H1 (cell line): ENCODE measurements around the gene LDLRAD4. TPM values are rescaled to one million over a fixed set of nuclear protein-coding genes. Genes with fewer than 3 reads are reported as not detected.

Experiments
- CTCF ChIA-PET: fragments of 300-600 bp; sonication (Branson Sonifier 250); formaldehyde crosslinking; loops from one replicate; lab custom pipeline; 2021; ENCODE audit not compliant: partially characterized antibody; lab: Charles Lee
- POLR2A ChIA-PET: fragments of 300-600 bp; sonication (Branson Sonifier 250); formaldehyde crosslinking; loops from one replicate; lab custom pipeline; 2021; ENCODE audit warnings: inconsistent platforms; ENCODE audit not compliant: partially characterized antibody; lab: Charles Lee
- DNase-seq, 2 experiments: peaks; one replicate each; pipeline versions ENCODE4 v3.0.0 to v3.0.0-alpha.2; 2010 to 2022; ENCODE audit warnings: low spot score in 2 of 2, low read depth in 1 of 2, mixed read lengths in 1 of 2
- FAIRE-seq: peaks from 2 replicates; lab custom pipeline; 2011; peaks lifted over from hg19 to GRCh38; lab: Jason Lieb, UNC
- H2AFZ ChIP-seq: 2 replicates; pipeline ENCODE4 v1.8.1; 2012; ENCODE audit warnings: low read length, inconsistent platforms
- H2AK5ac ChIP-seq: 2 replicates; pipeline ENCODE4 v1.6.1; 2013; ENCODE audit warnings: low read depth, low read length
- H2BK120ac ChIP-seq: replicated peaks from 2 replicates; pipeline ENCODE3; 2013; ENCODE audit warnings: low read depth, low read length, inconsistent platforms
- H2BK12ac ChIP-seq: 2 replicates; pipeline ENCODE4 v1.6.1; 2013; ENCODE audit warnings: low read depth, low read length
- H2BK15ac ChIP-seq: 2 replicates; pipeline ENCODE4 v1.6.1; 2013; ENCODE audit warnings: low read length
- H2BK20ac ChIP-seq: 2 replicates; pipeline ENCODE4 v1.6.1; 2013; ENCODE audit warnings: low read length
- H2BK5ac ChIP-seq: 2 replicates; pipeline ENCODE4 v1.6.1; 2013; ENCODE audit warnings: low read depth, low read length
- H3K14ac ChIP-seq: 2 replicates; pipeline ENCODE4 v1.6.1; 2013; ENCODE audit warnings: inconsistent platforms; ENCODE audit not compliant: insufficient read length
- H3K18ac ChIP-seq: 2 replicates; pipeline ENCODE4 v1.6.1; 2013; ENCODE audit warnings: low read length; ENCODE audit errors: extremely low read depth
- H3K23ac ChIP-seq: 2 replicates; pipeline ENCODE4 v1.6.1; 2013; ENCODE audit warnings: inconsistent platforms; ENCODE audit not compliant: insufficient read length
- H3K23me2 ChIP-seq: 2 replicates; pipeline ENCODE4 v1.6.1; 2013; ENCODE audit warnings: low read depth, low read length
- H3K27ac ChIP-seq: 2 replicates; pipeline ENCODE4 v1.6.1; 2011; ENCODE audit warnings: low read depth, low read length, inconsistent platforms
- H3K27me3 ChIP-seq, 4 experiments: replicated peaks in 1 of 4; 1 replicate in 1 of 4; 2 replicates in 3 of 4; pipeline versions ENCODE4 v1.6.1 to v1.8.1; 2011 to 2013; ENCODE audit warnings: low read length in 3 of 4, mild to moderate bottlenecking in 3 of 4, inconsistent platforms in 2 of 4, mixed read lengths in 2 of 4, moderate library complexity in 1 of 4; ENCODE audit not compliant: control insufficient read depth in 3 of 4, insufficient read depth in 3 of 4; ENCODE audit errors: extremely low read depth in 1 of 4
- H3K36me3 ChIP-seq, 4 experiments: 2 replicates each; pipeline versions ENCODE4 v1.6.1 to v1.8.1; 2011 to 2013; ENCODE audit warnings: mild to moderate bottlenecking in 4 of 4, low read length in 3 of 4, moderate library complexity in 2 of 4, control low read depth in 1 of 4, inconsistent platforms in 1 of 4; ENCODE audit not compliant: insufficient read depth in 4 of 4, control insufficient read depth in 2 of 4
- H3K4ac ChIP-seq: replicated peaks from 2 replicates; pipeline ENCODE3; 2013; ENCODE audit warnings: low read length, low read depth, mixed read lengths, inconsistent platforms; ENCODE audit not compliant: insufficient read length
- H3K4me1 ChIP-seq, 4 experiments: replicated peaks in 1 of 4; 1 replicate in 1 of 4; 2 replicates in 3 of 4; pipeline versions ENCODE4 v1.6.1 to v1.8.1; 2011 to 2013; ENCODE audit warnings: low read length in 3 of 4, inconsistent platforms in 2 of 4, mixed read lengths in 1 of 4; ENCODE audit not compliant: insufficient read depth in 4 of 4, control insufficient read depth in 3 of 4
- H3K4me2 ChIP-seq, 2 experiments: 2 replicates each; pipeline versions ENCODE4 v1.6.1 to v1.8.1; 2011 to 2013; ENCODE audit warnings: low read depth in 2 of 2, low read length in 2 of 2, control low read depth in 1 of 2, inconsistent platforms in 1 of 2, mild to moderate bottlenecking in 1 of 2; ENCODE audit not compliant: insufficient read depth in 1 of 2
- H3K4me3 ChIP-seq, 4 experiments: fragments of 200-600, 300-600 bp in 1 of 4; sonication (generic), shearing (Covaris generic), sonication (Bioruptor Twin) in 1 of 4; 2 replicates each; pipeline versions ENCODE4 v1.5.1 to v1.8.1; 2011 to 2016; ENCODE audit warnings: low read length in 4 of 4, low read depth in 3 of 4, control low read depth in 2 of 4, inconsistent platforms in 2 of 4, mild to moderate bottlenecking in 2 of 4, mixed read lengths in 1 of 4, moderate library complexity in 1 of 4; ENCODE audit not compliant: insufficient read depth in 2 of 4; ENCODE audit errors: extremely low read depth in 1 of 4
- H3K56ac ChIP-seq: replicated peaks from 2 replicates; pipeline ENCODE3; 2013; ENCODE audit warnings: low read depth, mild to moderate bottlenecking, mixed read lengths, low read length, inconsistent platforms; ENCODE audit not compliant: insufficient read length
- H3K79me1 ChIP-seq: 2 replicates; pipeline ENCODE4 v1.6.1; 2013; ENCODE audit warnings: low read depth, low read length, control low read depth
- H3K79me2 ChIP-seq, 2 experiments: 2 replicates each; pipeline versions ENCODE4 v1.6.1 to v1.8.1; 2012 to 2013; ENCODE audit warnings: low read length in 2 of 2, mild to moderate bottlenecking in 2 of 2, inconsistent platforms in 1 of 2; ENCODE audit not compliant: insufficient read depth in 2 of 2, control insufficient read depth in 1 of 2
- H3K9ac ChIP-seq, 4 experiments: replicated peaks in 1 of 4; 1 replicate in 1 of 4; 2 replicates in 3 of 4; pipeline versions ENCODE4 v1.6.1 to v1.8.1; 2011 to 2013; ENCODE audit warnings: low read depth in 3 of 4, low read length in 3 of 4, control low read depth in 2 of 4, mild to moderate bottlenecking in 2 of 4, moderate library complexity in 2 of 4, inconsistent platforms in 1 of 4; ENCODE audit errors: extremely low read depth in 1 of 4
- H3K9me3 ChIP-seq, 2 experiments: 2 replicates each; pipeline versions ENCODE4 v1.6.1 to v1.8.1; 2012 to 2013; ENCODE audit warnings: mild to moderate bottlenecking in 2 of 2, moderate library complexity in 2 of 2, control low read depth in 1 of 2, inconsistent platforms in 1 of 2, low read depth in 1 of 2, low read length in 1 of 2, mixed read lengths in 1 of 2; ENCODE audit not compliant: insufficient read depth in 2 of 2
- H4K20me1 ChIP-seq, 2 experiments: replicated peaks in 1 of 2; 2 replicates each; pipeline versions ENCODE3 to v1.8.1; 2011 to 2013; ENCODE audit warnings: inconsistent platforms in 2 of 2, low read length in 2 of 2, mild to moderate bottlenecking in 1 of 2; ENCODE audit not compliant: insufficient read depth in 2 of 2, control insufficient read depth in 1 of 2
- H4K5ac ChIP-seq: 2 replicates; pipeline ENCODE4 v1.6.1; 2013; ENCODE audit warnings: low read length, low read depth, mixed read lengths, inconsistent platforms; ENCODE audit not compliant: insufficient read length
- H4K8ac ChIP-seq: 2 replicates; pipeline ENCODE4 v1.8.0; 2013; ENCODE audit warnings: mild to moderate bottlenecking, moderate library complexity, low read length, inconsistent platforms; ENCODE audit not compliant: insufficient read depth; ENCODE audit errors: extremely low read depth
- H4K91ac ChIP-seq: replicated peaks from 2 replicates; pipeline ENCODE3; 2013; ENCODE audit warnings: low read length, mixed read lengths, inconsistent platforms; ENCODE audit not compliant: insufficient read length
- CBX5 ChIP-seq: fragments of 300-800, 300-1000 bp; sonication (generic); IDR thresholded peaks from 2 replicates; pipeline ENCODE4 v1.7.1; 2016; ENCODE audit warnings: antibody characterized with exemption, low read length, low read depth
- CTCF ChIP-seq, 3 experiments: IDR thresholded peaks; 1 replicate in 2 of 3; 2 replicates in 1 of 3; pipeline versions ENCODE4 v1.5.1 to v1.6.1; 2011; ENCODE audit warnings: low read length in 3 of 3, mild to moderate bottlenecking in 3 of 3, inconsistent platforms in 2 of 3, low read depth in 1 of 3, moderate library complexity in 1 of 3; ENCODE audit not compliant: insufficient read depth in 1 of 3; ENCODE audit errors: control extremely low read depth in 1 of 3
- EP300 ChIP-seq, 2 experiments: IDR thresholded peaks; 1 replicate in 1 of 2; 2 replicates in 1 of 2; pipeline ENCODE4 v1.6.1; 2011 to 2012; ENCODE audit warnings: low read depth in 2 of 2, low read length in 2 of 2, mild to moderate bottlenecking in 2 of 2, borderline replicate concordance in 1 of 2, inconsistent platforms in 1 of 2, moderate library complexity in 1 of 2
- FOSL1 ChIP-seq: IDR thresholded peaks from 2 replicates; pipeline ENCODE4 v1.6.1; 2011; ENCODE audit warnings: mild to moderate bottlenecking, low read depth, low read length, moderate library complexity; ENCODE audit not compliant: insufficient read depth
- RXRA ChIP-seq: IDR thresholded peaks from 2 replicates; pipeline ENCODE4 v1.6.1; 2011; ENCODE audit warnings: low read depth, mild to moderate bottlenecking, low read length, moderate library complexity; ENCODE audit not compliant: insufficient read depth
- SIRT6 ChIP-seq: IDR thresholded peaks from one replicate; pipeline ENCODE4 v1.7.1; 2012; ENCODE audit warnings: low read length, inconsistent platforms
- TAF7 ChIP-seq: optimal IDR thresholded peaks from 2 replicates; pipeline ENCODE3; 2011; ENCODE audit warnings: low read depth, mild to moderate bottlenecking, inconsistent platforms, low read length, moderate library complexity, borderline replicate concordance
- TBP ChIP-seq: IDR thresholded peaks from 2 replicates; pipeline ENCODE4 v1.6.1; 2011; ENCODE audit warnings: low read depth, low read length, improper control_type of control experiment
- WGBS, 2 experiments: shearing (Covaris generic) in 1 of 2; methylation state at CpG; one replicate each; pipeline versions ENCODE4 v1.1.6 to v1.1.7; 2013 to 2015; ENCODE audit warnings: low lambda C conversion rate in 2 of 2, mixed read lengths in 2 of 2, inconsistent platforms in 1 of 2, low coverage in 1 of 2, missing lambda C conversion rate in 1 of 2; ENCODE audit not compliant: insufficient replicate concordance in 2 of 2, insufficient coverage in 1 of 2, insufficient read length in 1 of 2; ENCODE audit errors: extremely low coverage in 1 of 2, missing lambda C conversion rate in 1 of 2; 5-methylcytosine and 5-hydroxymethylcytosine counted together
- polyA plus RNA-seq, 7 experiments: library from polyadenylated mRNA; depleted of rRNA in 3 of 7; stranded (reverse) in 5 of 7; unstranded in 2 of 7; fragments of >200 nt in 5 of 7; fragments of 200-250 nt in 2 of 7; gene quantifications; 1 replicate in 5 of 7; 2 replicates in 1 of 7; 4 replicates in 1 of 7; pipeline versions ENCODE4 v1.2.1 to v1.2.3, GENCODE V29; 2011 to 2013; ENCODE audit warnings: missing spikeins in 2 of 7, mixed read lengths in 2 of 7
- total RNA-seq: library from RNA; stranded (reverse); fragmentation: NEBNext Ultra II Directional; extraction: Animal tissue kit (Norgen Biotek cat#: 25700); gene quantifications from 2 replicates; pipeline ENCODE4 v1.2.1, GENCODE V29; 2021

Gene LDLRAD4
- total and polyA plus RNA-seq, 2 of the 8 experiments (the other 6 are each of a cell fraction or from before 2014, with no cell fraction given): 0.77 to 1.4 TPM

- no peak overlapping the region for H2BK12ac ChIP-seq
- no peaks in the 10 kb centered on the region for H3K9me3 ChIP-seq
- H3K27ac ChIP-seq: no peak overlapping the region
- no peak overlapping the region for H2BK5ac ChIP-seq
- H2BK15ac ChIP-seq: no peak overlapping the region
- no peak overlapping the region for H2AK5ac ChIP-seq
- no peak overlapping the region for H3K4me3 ChIP-seq
- peaks cover 0 to 5% (median 0%) of the 10 kb centered on the region in 4 experiments; a peak in 1 of 7 replicates for H3K4me1 ChIP-seq
- no peak overlapping the region for H3K4ac ChIP-seq
- H3K14ac ChIP-seq: no peak overlapping the region
- no peak overlapping the region for H2BK20ac ChIP-seq
- no peak overlapping the region for H2AFZ ChIP-seq
- no peaks in the 10 kb centered on the region for H3K79me2 ChIP-seq
- H4K5ac ChIP-seq: no peak overlapping the region
- no peak overlapping the region for H3K56ac ChIP-seq
- H3K23ac ChIP-seq: no peak overlapping the region
- no peak overlapping the region for H3K9ac ChIP-seq
- TF ChIP-seq CTCF (IDR thresholded peaks at IDR 0.05; ENCODE audit: control extremely low read depth in 1 of 3, insufficient read depth in 1 of 3, low read depth in 1 of 3, low read length in 3 of 3) (no peak), CBX5 (no peak), TAF7 (no peak), TBP (no peak), RXRA (no peak), FOSL1 (no peak), EP300 (IDR thresholded peaks at IDR 0.05; ENCODE audit: borderline replicate concordance in 1 of 2, low read depth in 2 of 2, low read length in 2 of 2) (no peak), SIRT6 (no peak)
- TF ChIP-seq, all 59 proteins: peak for 0
- H3K18ac ChIP-seq: no peak overlapping the region
- no peak overlapping the region for H4K8ac ChIP-seq
- ChIA-PET POLR2A (no interaction called here), CTCF (interaction anchor here (0.6 kb wide), 1 partner anchor 9 kb away, joined by 4 read pairs; no protein-coding TSS in a partner anchor)
- no peak for DNase-seq
- no peaks in the 10 kb centered on the region for H4K20me1 ChIP-seq
- H2BK120ac ChIP-seq: no peak overlapping the region
- no peak overlapping the region for H4K91ac ChIP-seq
- 97% methylated on average over 2 of the region's 2 CpGs; no CpG with 5 or more reads in 1 of the 2 experiments for WGBS, 2 experiments
- H3K36me3 ChIP-seq: no peaks in the 10 kb centered on the region
- no peaks in the 10 kb centered on the region; the same call in 1 of the 2 replicates for H3K23me2 ChIP-seq
- H3K27me3 ChIP-seq: no peaks in the 10 kb centered on the region
- FAIRE-seq: no peak
- no peak overlapping the region for H3K4me2 ChIP-seq
- H3K79me1 ChIP-seq: no peaks in the 10 kb centered on the region
Observed at GRCh38 chr18:13281406-13281805, 62.8 kb downstream of the LDLRAD4 start.
